ENCODE results near the gene MVB12B. TPM values are rescaled to one million over a fixed set of nuclear protein-coding genes. Genes with fewer than 3 reads are reported as not detected.

Gene MVB12B
- total and polyA plus RNA-seq, 8 donors: 19.9 to 25.3 (median 22.8) TPM

GRCh38 chr9:126510564-126510963 lies 183.9 kb downstream of the MVB12B start:
- ATAC-seq: no peak
- peak in 1 of 4 donors; percentile 51 for DNase-seq
- intact Hi-C loops (cut with DNase I): no loop called here
- H3K4me3 ChIP-seq: no peak overlapping the region
- no peak for TF ChIP-seq CTCF (IDR thresholded peaks at IDR 0.05)
- no peaks in the 10 kb centered on the region for H3K9me3 ChIP-seq
- no peak overlapping the region for H3K27ac ChIP-seq
- no peaks in the 10 kb centered on the region for H3K36me3 ChIP-seq
- H3K4me1 ChIP-seq: peaks cover 3 to 15% of the 10 kb centered on the region in 2 donors
- peaks cover 26 to 36% of the 10 kb centered on the region in 2 donors for H3K27me3 ChIP-seq

- peaks cover 29 to 45% of the 10 kb centered on the region in 2 donors for H3K27me3 ChIP-seq
- TF ChIP-seq CTCF (IDR thresholded peaks at IDR 0.05): no peak
- H3K4me3 ChIP-seq: no peak overlapping the region
- intact Hi-C loops (cut with DNase I): no loop called here
- H3K27ac ChIP-seq: no peak overlapping the region
- DNase-seq (no peak), ATAC-seq (no peak)
- no peaks in the 10 kb centered on the region for H3K36me3 ChIP-seq
- peaks cover 3 to 16% of the 10 kb centered on the region in 2 donors for H3K4me1 ChIP-seq
- no peaks in the 10 kb centered on the region for H3K9me3 ChIP-seq
These were observed 184.8 kb downstream of the MVB12B start for GRCh38 chr9:126511411-126511810.

- Histone ChIP-seq H3K36me3 (no peaks in the 10 kb centered on the region), H3K4me1 (peaks cover 12 to 35% of the 10 kb centered on the region in 2 donors), H3K27me3 (peaks cover 37 to 64% of the 10 kb centered on the region in 2 donors), H3K27ac (no peak overlapping the region), H3K9me3 (no peaks in the 10 kb centered on the region), H3K4me3 (no peak overlapping the region)
- TF ChIP-seq CTCF (IDR thresholded peaks at IDR 0.05): no peak
- DNase-seq (peak in 1 of 4 donors; percentile 23), ATAC-seq (no peak)
- intact Hi-C loops (cut with DNase I): no loop called here
These were observed 186.8 kb downstream of the MVB12B start for GRCh38 chr9:126513159-126514036.

- intact Hi-C loops (cut with DNase I): no loop called here
- Histone ChIP-seq H3K27ac (no peak overlapping the region), H3K4me1 (peaks cover 12 to 35% of the 10 kb centered on the region in 2 donors), H3K27me3 (peaks cover 44 to 73% of the 10 kb centered on the region in 2 donors), H3K9me3 (no peaks in the 10 kb centered on the region), H3K36me3 (no peaks in the 10 kb centered on the region), H3K4me3 (peak overlapping the region in 1 of 2 donors; percentile 20)
- DNase-seq (peak; percentile 28 to 95 (median 64)), ATAC-seq (peak; percentile 84)
- peak; percentile 49 to 72 for TF ChIP-seq CTCF (IDR thresholded peaks at IDR 0.05)
These were observed 187.6 kb downstream of the MVB12B start for GRCh38 chr9:126514037-126514821.

Measured in left lung (tissue), 10 donors.